H4 (cell line): ENCODE measurements around the gene ADAP1. TPM values are rescaled to one million over a fixed set of nuclear protein-coding genes. Genes with fewer than 3 reads are reported as not detected.

Experiments
- DNase-seq: peaks from one replicate; pipeline ENCODE4 v3.0.0-alpha.2; 2015; ENCODE audit warnings: low spot score
- total RNA-seq: library from RNA; depleted of rRNA; stranded (reverse); fragments of >200 nt; shearing (Covaris generic); gene quantifications from 2 replicates; pipeline ENCODE4 v1.2.3, GENCODE V29; 2014

ADAP1 gene
- total RNA-seq, 1 experiment from 2014 or later: 1.4 TPM

GRCh38 chr7:988963-989529 is 34.6 kb upstream of the ADAP1 start:
- DNase-seq: no peak

DNA sequence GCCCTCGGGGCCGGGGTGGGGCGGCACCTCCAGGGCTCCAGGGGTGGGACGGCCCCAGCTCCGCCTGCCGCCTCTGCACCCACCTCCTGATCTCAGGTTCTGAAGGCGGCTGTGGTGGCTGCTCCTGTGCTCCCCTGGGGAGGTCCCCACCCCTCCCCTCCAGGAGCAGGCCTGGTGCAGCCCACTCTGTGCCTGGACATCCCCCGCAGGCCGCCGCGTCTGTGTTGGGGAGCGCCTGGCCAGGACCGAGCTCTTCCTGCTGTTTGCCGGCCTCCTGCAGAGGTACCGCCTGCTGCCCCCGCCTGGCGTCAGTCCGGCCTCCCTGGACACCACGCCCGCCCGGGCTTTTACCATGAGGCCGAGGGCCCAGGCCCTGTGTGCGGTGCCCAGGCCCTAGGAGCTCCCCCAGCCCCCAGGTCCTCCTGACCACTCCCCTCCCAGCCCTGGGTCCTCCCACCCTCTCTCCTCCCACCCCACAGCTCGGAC is 34.0 kb upstream of the ADAP1 start:
- DNase-seq: no peak

GRCh38 chr7:987909-988308 is 33.4 kb upstream of the ADAP1 start:
- DNase-seq: no peak

DNA sequence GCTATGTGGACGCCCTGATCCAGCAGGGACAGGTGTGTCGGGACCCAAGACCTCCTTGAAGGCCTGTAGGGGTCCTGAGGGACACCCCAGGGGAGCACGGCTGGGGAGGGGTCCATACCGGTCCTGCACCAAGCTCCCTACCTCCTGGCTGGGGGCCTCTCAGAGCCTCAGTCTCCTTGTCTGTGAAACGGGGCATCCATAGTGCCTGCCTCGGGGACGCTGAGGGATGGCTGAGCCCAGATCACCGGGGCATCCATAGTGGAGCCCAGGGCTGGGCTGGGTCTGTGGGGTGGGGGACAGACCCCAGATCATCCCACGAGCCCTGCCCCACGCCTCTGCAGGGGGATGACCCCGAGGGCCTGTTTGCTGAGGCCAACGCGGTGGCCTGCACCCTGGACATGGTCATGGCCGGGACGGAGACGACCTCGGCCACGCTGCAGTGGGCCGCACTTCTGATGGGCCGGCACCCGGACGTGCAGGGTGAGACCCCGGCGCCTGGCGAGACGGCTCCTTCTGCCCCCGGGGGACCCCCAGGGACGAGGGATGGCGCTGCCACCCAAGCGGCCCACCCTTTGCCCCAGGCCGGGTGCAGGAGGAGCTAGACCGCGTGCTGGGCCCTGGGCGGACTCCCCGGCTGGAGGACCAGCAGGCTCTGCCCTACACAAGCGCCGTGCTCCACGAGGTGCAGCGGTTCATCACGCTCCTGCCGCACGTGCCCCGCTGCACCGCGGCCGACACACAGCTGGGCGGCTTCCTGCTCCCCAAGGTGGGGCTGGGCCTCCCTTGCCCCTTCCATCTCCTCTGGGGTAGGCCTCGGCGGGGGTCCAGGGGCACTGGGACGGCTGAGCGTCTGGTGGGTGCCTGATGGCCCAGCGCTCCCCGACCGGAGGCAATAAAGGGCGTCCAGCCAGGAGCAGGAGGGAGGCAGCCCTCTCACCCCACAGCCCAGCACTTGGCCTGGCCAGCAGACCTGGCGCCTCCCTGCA is 32.6 kb upstream of the ADAP1 start:
- DNase-seq: no peak

DNA sequence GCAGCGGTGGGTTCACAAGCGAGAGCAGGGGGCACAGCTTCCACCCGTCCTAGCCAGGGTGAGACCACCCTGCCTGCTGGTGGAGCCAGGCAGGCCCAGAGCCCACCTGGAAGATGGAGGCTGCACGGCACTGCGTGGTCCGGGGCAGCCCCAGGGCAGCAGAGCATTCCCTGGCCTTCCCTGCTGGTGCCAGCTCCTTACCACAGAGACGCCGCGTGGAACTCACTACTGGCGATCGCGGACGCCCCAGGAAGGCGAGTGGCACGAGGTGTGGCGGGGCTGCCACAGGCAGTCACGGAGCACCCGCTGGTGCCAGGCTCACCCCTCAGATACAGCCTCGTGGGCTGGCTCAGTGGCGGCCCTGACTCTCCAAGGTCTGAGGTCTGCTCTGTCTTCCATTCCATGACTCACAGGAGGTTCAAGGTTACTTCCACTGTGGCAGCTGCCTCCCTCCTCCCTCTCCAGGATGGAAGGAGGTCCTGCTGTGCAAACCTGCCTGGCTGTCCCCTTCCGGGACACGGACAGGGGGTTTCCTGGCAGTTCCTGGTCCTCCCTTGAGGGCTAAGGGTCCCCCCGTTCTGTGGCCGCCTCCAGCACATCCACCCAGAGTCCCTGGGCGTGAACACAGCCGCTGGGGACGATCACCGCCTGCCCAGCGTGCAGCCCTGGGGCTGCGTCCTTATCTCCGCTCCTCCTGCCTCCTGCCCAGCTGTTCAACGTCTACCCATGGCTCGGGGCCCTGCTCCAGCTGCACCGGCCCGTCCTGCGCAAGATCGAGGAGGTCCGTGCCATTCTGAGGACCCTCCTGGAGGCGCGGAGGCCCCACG is 31.6 kb upstream of the ADAP1 start:
- no peak for DNase-seq

DNA sequence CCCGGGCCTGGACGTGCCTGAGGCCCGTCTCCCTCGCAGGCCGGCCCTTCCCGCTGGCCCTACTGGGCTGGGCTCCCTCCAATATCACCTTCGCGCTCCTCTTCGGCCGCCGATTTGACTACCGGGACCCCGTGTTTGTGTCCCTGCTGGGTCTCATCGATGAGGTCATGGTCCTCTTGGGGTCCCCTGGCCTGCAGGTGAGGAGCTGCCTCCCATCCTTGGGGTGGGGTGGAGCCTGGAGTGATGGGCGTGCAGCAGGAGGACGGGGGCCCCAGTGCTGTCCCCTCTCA is 30.6 kb upstream of the ADAP1 start:
- DNase-seq: no peak

DNA sequence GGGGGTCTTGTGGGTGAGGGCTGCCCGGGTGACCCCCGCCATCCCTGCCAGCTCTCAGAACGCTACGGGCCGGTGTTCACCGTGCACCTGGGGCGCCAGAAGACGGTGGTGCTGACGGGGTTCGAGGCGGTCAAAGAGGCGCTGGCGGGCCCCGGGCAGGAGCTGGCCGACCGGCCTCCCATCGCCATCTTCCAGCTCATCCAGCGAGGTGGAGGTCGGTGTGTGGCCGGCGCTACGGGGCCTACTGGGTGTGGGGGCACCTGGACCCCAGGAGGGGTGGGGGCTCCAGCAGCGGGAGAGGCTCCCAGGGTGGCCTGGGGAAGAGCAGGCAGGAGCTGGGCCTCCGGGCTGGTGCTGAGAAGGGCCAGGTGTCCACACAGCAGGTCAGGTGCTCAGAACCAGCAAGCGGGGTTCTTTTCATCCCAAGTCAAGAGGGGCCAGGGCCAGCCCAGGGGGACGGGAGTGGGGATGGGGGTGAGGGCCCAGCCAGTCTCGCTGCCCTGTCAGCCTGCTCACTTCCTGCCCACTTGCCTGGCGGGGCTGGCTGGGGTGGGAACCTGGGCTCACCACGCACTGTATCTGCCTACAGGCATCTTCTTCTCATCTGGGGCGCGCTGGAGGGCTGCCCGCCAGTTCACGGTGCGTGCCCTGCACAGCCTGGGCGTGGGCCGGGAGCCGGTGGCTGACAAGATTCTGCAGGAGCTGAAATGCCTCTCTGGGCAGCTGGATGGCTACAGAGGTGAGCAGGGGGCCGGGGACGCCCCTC is 30.1 kb upstream of the ADAP1 start:
- DNase-seq: no peak

GRCh38 chr7:983616-984071 is 29.2 kb upstream of the ADAP1 start:
- no peak for DNase-seq

DNA sequence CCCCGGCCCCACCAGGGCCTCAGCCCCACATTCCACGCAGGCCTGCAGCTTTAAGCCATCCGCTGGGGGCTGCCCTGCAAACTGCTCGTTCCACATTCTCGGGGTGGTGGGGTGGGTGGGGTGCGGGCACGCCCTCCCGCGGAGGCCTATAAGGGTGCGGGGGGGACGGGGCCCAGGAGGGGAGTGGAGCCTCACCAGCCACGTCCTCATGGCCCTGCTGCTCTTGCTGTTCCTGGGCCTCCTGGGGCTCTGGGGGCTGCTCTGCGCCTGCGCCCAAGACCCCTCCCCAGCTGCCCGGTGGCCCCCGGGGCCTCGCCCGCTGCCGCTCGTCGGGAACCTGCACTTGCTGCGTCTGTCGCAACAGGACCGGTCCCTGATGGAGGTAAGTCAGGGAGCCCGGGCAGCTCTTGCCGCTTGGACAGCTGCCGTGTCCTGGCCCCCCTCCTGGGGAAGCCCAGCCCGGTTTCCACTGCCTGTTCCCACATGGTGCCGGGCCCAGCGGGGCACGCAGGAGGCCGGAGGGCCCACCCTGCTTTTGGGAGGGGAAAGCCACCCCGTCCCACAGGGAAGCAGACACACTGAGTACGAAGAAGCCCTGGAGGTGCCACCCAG is 28.6 kb upstream of the ADAP1 start, which contains the start of gene CYP2W1:
CYP2W1 (plus strand) TSS at position 178 of the 612 bp plus-strand sequence; CDS start at position 209, 31 bp downstream.
- no peak for DNase-seq

DNA sequence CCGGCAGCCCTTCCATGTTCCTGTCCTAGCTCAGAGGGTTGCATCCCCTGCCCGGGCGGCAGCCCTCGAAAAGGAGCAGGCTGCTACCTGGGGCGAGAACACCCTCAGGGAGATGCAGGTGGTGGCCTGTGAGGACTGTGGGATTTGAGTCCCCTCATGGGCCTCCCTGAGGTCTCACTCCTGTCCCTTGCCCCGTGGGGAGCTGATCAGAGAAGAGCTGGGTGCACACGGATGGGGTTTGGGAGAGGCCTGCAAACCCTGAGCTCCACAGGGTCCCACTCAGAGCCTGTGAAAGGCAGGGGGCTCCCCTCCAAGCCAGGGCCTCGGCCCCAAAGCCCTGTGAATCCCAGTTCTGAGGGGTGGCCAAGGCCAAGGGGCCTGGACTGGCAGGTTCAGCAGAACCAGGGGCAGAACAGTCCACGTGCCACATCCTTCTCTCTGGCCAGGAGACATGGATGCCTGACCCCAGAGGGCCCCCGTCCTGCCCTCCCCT is 28.1 kb upstream of the ADAP1 start:
- DNase-seq: no peak

DNA sequence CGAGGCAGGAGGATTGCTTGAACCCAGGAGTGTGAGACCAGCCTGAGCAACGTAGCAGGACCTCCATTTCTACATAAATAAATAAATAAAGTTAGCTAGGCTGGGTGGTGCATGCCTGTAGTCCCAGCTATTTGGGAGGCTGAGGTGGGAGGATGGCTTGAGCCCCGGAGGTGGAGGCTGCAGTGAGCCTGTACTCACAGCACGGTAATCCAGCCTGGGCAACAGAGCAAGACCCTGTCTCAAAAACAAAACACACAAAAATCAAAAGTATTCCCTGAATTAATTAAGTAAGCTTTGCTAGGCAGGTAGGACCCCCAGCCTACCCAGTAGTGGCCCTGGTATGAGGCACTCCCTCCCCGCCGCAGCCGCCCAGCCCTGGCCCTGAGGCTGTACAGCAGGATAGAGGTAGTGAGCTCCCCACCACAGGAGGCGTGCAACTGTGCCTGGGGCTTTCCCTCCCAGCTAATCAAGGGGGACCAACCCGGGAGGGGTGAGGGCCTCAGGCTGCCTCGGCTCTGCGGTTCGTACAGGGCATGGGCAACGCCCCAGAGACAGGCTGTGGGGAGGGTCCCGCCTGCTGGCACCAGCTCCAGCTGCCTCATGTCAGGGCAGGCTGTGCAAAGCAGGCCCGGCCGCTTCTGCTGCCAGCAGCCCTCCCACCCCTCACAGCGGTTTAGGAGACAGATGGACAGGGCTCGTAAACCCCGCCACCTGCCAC is 27.5 kb upstream of the ADAP1 start:
- no peak for DNase-seq

GRCh38 chr7:979886-980571 is 25.5 kb upstream of the ADAP1 start:
- no peak for DNase-seq

DNA sequence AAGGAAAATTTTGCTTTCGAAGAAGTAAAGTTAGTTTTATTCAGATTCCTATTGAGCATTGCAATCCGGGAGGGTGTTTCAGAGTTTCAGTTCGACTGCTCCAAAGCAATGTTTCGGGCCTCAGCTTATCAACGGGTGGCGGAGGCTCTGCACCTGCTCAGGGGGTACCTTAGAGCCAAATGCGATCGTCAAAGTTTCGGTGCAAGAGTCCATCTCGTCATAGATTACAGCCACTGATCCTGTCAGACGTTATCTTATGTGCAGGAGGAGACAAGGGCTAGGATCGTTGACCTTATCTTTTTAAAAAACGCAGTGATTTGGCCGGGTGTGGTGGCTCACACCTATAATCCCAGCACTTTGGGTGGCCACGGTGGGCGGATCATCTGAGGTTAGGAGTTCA is 24.7 kb upstream of the ADAP1 start:
- no peak for DNase-seq

DNA sequence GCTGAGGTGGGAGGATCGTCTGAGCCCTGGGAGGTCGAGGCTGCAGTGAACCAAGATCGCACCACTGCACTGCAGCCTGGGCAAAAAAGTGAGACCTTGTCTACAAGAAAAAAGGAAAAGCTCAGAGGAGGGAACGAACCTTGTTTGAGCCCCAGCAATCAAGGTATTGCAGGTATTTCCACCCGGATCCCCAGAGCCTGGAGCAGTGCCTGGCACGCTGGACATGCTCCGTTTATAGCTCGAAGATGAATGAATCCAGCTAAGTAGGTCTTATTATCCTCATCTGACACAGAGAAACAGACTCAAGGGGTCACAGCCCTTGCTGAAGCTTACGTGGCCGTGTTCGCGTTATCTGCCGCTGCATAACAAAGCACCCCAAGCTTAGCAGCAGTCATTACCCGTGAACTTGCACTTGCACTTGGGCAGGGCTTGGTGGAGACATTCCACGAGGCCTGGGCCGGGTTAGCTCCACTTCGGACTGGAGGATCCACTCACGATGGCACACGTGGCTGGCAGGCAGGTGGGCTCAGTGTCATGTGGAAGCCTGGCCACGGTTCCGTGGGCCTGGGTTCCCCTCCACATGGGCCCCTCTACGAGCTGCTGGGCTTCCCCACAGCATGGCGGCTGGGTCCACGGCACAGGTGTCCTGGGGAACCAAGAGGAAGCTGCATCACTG is 24.1 kb upstream of the ADAP1 start:
- no peak for DNase-seq

DNA sequence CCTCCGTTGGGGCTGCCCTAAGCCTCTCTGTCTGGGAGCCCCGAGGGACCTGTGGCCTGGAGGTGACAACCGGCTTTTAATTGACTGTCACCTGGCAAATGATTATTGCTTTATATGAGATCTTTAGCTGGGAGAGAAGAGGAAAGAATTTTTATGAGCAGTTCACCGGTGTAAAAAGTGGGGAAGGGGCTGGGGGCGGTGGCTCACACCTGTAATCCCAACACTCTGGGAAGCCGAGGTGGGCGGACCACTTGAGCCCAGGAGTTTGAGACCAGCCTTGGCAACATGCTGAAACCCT is 23.5 kb upstream of the ADAP1 start:
- DNase-seq: no peak

- DNase-seq: no peak
Observed at GRCh38 chr7:977326-978048, 23.0 kb upstream of the ADAP1 start.

DNA sequence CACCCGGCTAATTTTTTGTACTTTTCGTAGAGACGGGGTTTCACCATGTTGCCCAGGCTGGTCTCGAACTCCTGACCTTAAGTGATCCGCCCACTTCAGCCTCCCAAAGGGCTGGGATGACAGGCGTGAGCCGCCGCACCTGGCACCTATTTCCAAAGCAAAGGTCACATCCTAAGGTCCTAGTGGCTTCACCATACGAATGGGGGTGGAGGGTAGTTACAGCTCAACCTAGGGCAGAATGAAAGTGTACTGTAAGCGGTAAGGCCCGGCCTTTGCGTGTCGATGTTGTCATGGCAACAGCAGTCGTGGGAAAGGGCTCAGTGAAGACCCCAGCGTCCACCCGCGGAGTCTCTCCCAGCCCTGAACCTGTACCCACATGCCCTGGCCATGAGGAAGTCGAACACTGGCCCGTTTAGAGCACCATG is 22.4 kb upstream of the ADAP1 start:
- no peak for DNase-seq

DNA sequence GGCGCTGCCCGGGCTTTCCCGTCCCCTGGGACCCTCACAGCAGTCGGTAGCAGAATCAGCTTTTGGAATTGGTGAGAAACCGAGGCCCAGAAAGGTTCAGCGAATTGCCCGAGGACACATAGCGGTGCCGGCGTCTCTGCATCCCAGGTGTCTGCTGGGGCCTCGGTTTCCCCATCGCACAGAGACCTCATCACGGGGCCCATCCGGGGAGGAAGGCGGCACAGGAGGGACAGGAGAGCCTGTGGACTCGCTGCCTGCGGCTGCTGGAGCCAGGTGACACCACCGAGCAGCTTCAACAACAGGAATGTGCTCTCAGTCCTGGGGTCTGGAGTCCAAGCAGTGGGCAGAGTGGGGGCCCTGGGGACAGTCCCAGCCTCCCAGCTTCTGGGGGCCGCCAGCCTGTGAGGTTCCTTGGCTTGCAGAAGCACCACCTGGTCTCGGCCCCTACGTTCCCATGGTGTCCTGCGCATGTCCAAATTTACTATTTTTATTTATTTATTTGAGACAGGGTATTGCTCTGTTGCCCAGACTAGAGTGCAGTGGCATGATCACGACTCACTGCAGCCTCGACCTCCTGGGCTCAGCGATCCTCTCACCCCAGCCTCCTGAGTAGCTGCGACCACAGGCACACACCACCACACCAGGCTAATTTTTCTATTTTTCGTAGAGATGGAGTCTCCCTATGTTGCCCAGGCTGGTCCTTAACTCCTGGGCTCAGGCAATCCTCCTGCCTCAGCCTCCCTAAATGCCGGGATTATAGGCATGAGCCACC is 21.4 kb upstream of the ADAP1 start:
- no peak for DNase-seq
